Mesenchymal stem cell (in vitro differentiated cells and primary cell): ENCODE results near the gene NCEH1.

ENCODE experiments used
- DNase-seq: peaks from one replicate; pipeline ENCODE4 v3.0.0-alpha.2; 2013
- H2AFZ ChIP-seq: one replicate; pipeline ENCODE4 v1.6.1; 2013; ENCODE audit warnings: low read depth, mild to moderate bottlenecking, control low read depth, inconsistent platforms, low read length, moderate library complexity
- H2AK5ac ChIP-seq: 2 replicates; pipeline ENCODE4 v1.6.1; 2013; ENCODE audit warnings: low read length, moderate library complexity, mild to moderate bottlenecking, inconsistent platforms; ENCODE audit not compliant: severe bottlenecking
- H2BK120ac ChIP-seq: one replicate; pipeline ENCODE4 v1.6.1; 2013; ENCODE audit warnings: low read depth, mild to moderate bottlenecking, inconsistent platforms, low read length, moderate library complexity
- H2BK12ac ChIP-seq, 2 experiments: one replicate each; pipeline ENCODE4 v1.6.1; 2013; ENCODE audit warnings: inconsistent platforms in 2 of 2, low read length in 2 of 2, mild to moderate bottlenecking in 2 of 2, moderate library complexity in 2 of 2, control low read depth in 1 of 2
- H2BK15ac ChIP-seq: one replicate; pipeline ENCODE4 v1.6.1; 2013; ENCODE audit warnings: mild to moderate bottlenecking, low read depth, inconsistent platforms; ENCODE audit not compliant: poor library complexity, severe bottlenecking
- H2BK5ac ChIP-seq: 2 replicates; pipeline ENCODE4 v1.6.1; 2013; ENCODE audit warnings: low read depth, mild to moderate bottlenecking, low read length, control low read depth, inconsistent platforms; ENCODE audit not compliant: poor library complexity, severe bottlenecking
- H3K14ac ChIP-seq, 2 experiments: one replicate each; pipeline ENCODE4 v1.6.1; 2013; ENCODE audit warnings: inconsistent platforms in 2 of 2, low read length in 2 of 2, control low read depth in 1 of 2, mild to moderate bottlenecking in 1 of 2, moderate library complexity in 1 of 2
- H3K18ac ChIP-seq, 2 experiments: one replicate each; pipeline ENCODE4 v1.6.1; 2013; ENCODE audit warnings: inconsistent platforms in 2 of 2, low read length in 2 of 2, control low read depth in 1 of 2, low read depth in 1 of 2, mild to moderate bottlenecking in 1 of 2
- H3K23ac ChIP-seq, 2 experiments: one replicate each; pipeline ENCODE4 v1.6.1; 2013; ENCODE audit warnings: inconsistent platforms in 2 of 2, low read length in 2 of 2, mild to moderate bottlenecking in 2 of 2, moderate library complexity in 2 of 2, control low read depth in 1 of 2
- H3K27ac ChIP-seq: 2 replicates; pipeline ENCODE4 v1.5.1; 2013; ENCODE audit warnings: mild to moderate bottlenecking, moderate library complexity, low read length, control low read depth, inconsistent platforms; ENCODE audit not compliant: poor library complexity, severe bottlenecking
- H3K27me3 ChIP-seq, 2 experiments: 2 replicates each; pipeline versions ENCODE4 v1.6.1 to v1.7.0; 2013; ENCODE audit warnings: low read length in 2 of 2, mild to moderate bottlenecking in 2 of 2, moderate library complexity in 2 of 2, control low read depth in 1 of 2, inconsistent platforms in 1 of 2; ENCODE audit not compliant: control insufficient read depth in 1 of 2, insufficient read depth in 1 of 2
- H3K36me3 ChIP-seq, 2 experiments: 2 replicates each; pipeline versions ENCODE4 v1.6.1 to v1.7.0; 2013; ENCODE audit warnings: low read length in 2 of 2, control low read depth in 1 of 2, inconsistent platforms in 1 of 2, low read depth in 1 of 2, mild to moderate bottlenecking in 1 of 2; ENCODE audit not compliant: insufficient read depth in 2 of 2, control insufficient read depth in 1 of 2
- H3K4ac ChIP-seq, 2 experiments: one replicate each; pipeline ENCODE4 v1.6.1; 2013; ENCODE audit warnings: inconsistent platforms in 2 of 2, low read length in 2 of 2, mild to moderate bottlenecking in 2 of 2, moderate library complexity in 2 of 2, control low read depth in 1 of 2, low read depth in 1 of 2
- H3K4me1 ChIP-seq: 2 replicates; pipeline ENCODE4 v1.6.1; 2013; ENCODE audit warnings: low read depth, low read length, control low read depth; ENCODE audit not compliant: control insufficient read depth, insufficient read depth
- H3K4me2 ChIP-seq: 2 replicates; pipeline ENCODE4 v1.6.1; 2013; ENCODE audit warnings: low read length, mild to moderate bottlenecking, inconsistent platforms; ENCODE audit not compliant: poor library complexity, severe bottlenecking
- H3K4me3 ChIP-seq, 2 experiments: 2 replicates each; pipeline versions ENCODE4 v1.5.1 to v1.7.0; 2013; ENCODE audit warnings: low read length in 2 of 2, mild to moderate bottlenecking in 2 of 2, control low read depth in 1 of 2, low read depth in 1 of 2; ENCODE audit not compliant: insufficient read depth in 1 of 2
- H3K79me1 ChIP-seq: replicated peaks from 2 replicates; pipeline ENCODE4 v1.6.1; 2013; ENCODE audit warnings: mild to moderate bottlenecking, control low read depth, low read length, inconsistent platforms; ENCODE audit not compliant: poor library complexity, severe bottlenecking
- H3K9ac ChIP-seq: 2 replicates; pipeline ENCODE4 v1.7.0; 2013; ENCODE audit warnings: mild to moderate bottlenecking, low read length, moderate library complexity
- H3K9me3 ChIP-seq: 2 replicates; pipeline ENCODE4 v1.7.0; 2013; ENCODE audit warnings: mild to moderate bottlenecking, low read length; ENCODE audit not compliant: control insufficient read depth
- H4K8ac ChIP-seq: one replicate; pipeline ENCODE4 v1.6.1; 2013; ENCODE audit warnings: inconsistent platforms, mild to moderate bottlenecking, low read length, moderate library complexity
- H4K91ac ChIP-seq: one replicate; pipeline ENCODE4 v1.6.1; 2013; ENCODE audit warnings: mild to moderate bottlenecking, low read length, inconsistent platforms
- WGBS: methylation state at CpG from one replicate; pipeline ENCODE4 v1.1.7; 2013; ENCODE audit warnings: mixed read lengths; 5-methylcytosine and 5-hydroxymethylcytosine counted together

The NCEH1 gene

GRCh38 chr3:172622156-172622555, 88.7 kb downstream of the NCEH1 start:
- WGBS = 100% methylated on average over 1 of the region's 2 CpGs
- Histone ChIP-seq H2BK12ac (no peak overlapping the region), H3K27ac (no peak overlapping the region), H3K9me3 (no peaks in the 10 kb centered on the region), H3K18ac (peak overlapping the region in 1 of 2 experiments; percentile 12), H3K4ac (no peak overlapping the region), H2BK15ac (no peak overlapping the region), H3K14ac (no peak overlapping the region), H3K27me3 (no peaks in the 10 kb centered on the region), H3K4me3 (no peak overlapping the region), H4K8ac (no peak overlapping the region), H4K91ac (no peak overlapping the region), H2AFZ (no peak overlapping the region), H2BK120ac (no peak overlapping the region), H3K4me2 (no peak overlapping the region), H2BK5ac (no peak overlapping the region), H3K4me1 (peaks cover 3% of the 10 kb centered on the region), H3K36me3 (no peaks in the 10 kb centered on the region), H3K23ac (no peak overlapping the region), H2AK5ac (no peak overlapping the region), H3K9ac (no peak overlapping the region), H3K79me1 (no peaks in the 10 kb centered on the region)
- no peak for DNase-seq

- Histone ChIP-seq H3K18ac (no peak overlapping the region), H3K79me1 (no peaks in the 10 kb centered on the region), H3K4me1 (peaks cover 17% of the 10 kb centered on the region), H2BK12ac (no peak overlapping the region), H2AFZ (no peak overlapping the region), H3K4ac (no peak overlapping the region), H3K4me3 (no peak overlapping the region), H3K23ac (no peak overlapping the region), H3K9me3 (peaks cover 6% of the 10 kb centered on the region), H2BK120ac (no peak overlapping the region), H3K36me3 (peaks cover 0 to 9% of the 10 kb centered on the region in 2 experiments), H4K8ac (no peak overlapping the region), H2BK15ac (no peak overlapping the region), H4K91ac (no peak overlapping the region), H2BK5ac (no peak overlapping the region), H3K27me3 (no peaks in the 10 kb centered on the region), H3K4me2 (no peak overlapping the region), H2AK5ac (no peak overlapping the region), H3K9ac (no peak overlapping the region), H3K14ac (no peak overlapping the region), H3K27ac (no peak overlapping the region)
- 63% methylated on average over 3 of the region's 3 CpGs for WGBS
- DNase-seq = no peak
These were observed 92.9 kb downstream of the NCEH1 start for GRCh38 chr3:172617976-172618375.

GRCh38 chr3:172617013-172617706, 93.7 kb downstream of the NCEH1 start:
- no peak overlapping the region for H3K23ac ChIP-seq
- no peak overlapping the region for H3K4me2 ChIP-seq
- H2BK12ac ChIP-seq = no peak overlapping the region
- WGBS = 98% methylated on average over 2 of the region's 6 CpGs
- H3K79me1 ChIP-seq = no peaks in the 10 kb centered on the region
- no peak for DNase-seq
- H2BK15ac ChIP-seq = no peak overlapping the region
- H2BK120ac ChIP-seq = no peak overlapping the region
- no peak overlapping the region for H4K8ac ChIP-seq
- no peak overlapping the region for H3K14ac ChIP-seq
- peak overlapping the region; percentile 75 for H2AK5ac ChIP-seq
- peaks cover 17% of the 10 kb centered on the region for H3K4me1 ChIP-seq
- peaks cover 0 to 9% of the 10 kb centered on the region in 2 experiments for H3K36me3 ChIP-seq
- no peaks in the 10 kb centered on the region for H3K27me3 ChIP-seq
- no peak overlapping the region for H4K91ac ChIP-seq
- no peak overlapping the region for H2AFZ ChIP-seq
- no peak overlapping the region for H3K9ac ChIP-seq
- no peak overlapping the region for H3K4ac ChIP-seq
- H3K9me3 ChIP-seq = peaks cover 6% of the 10 kb centered on the region
- H2BK5ac ChIP-seq = peak overlapping the region; percentile 68
- no peak overlapping the region for H3K27ac ChIP-seq
- no peak overlapping the region for H3K4me3 ChIP-seq
- no peak overlapping the region for H3K18ac ChIP-seq

DNA sequence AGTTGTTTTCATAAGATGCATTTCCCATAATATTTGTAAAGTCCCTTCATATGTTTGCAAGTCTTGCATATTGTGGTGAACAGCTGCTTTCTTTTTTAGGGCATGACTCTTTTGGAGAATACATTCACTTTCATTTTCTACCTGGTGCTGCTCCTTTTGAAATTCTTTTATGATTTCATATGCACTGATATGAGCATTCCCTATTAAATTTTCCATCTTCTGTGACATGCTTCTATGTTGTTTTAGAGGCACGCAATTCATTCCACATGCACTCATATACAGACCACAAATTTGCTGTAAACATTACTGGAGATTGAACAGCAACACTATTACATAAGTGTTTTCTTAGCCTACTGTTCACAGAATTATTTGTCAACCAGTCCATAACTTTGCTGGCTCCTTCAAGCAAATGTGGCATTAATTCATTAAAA, 94.8 kb downstream of the NCEH1 start:
- Histone ChIP-seq H3K27ac (no peak overlapping the region), H3K4me1 (peaks cover 17% of the 10 kb centered on the region), H2AK5ac (no peak overlapping the region), H3K27me3 (no peaks in the 10 kb centered on the region), H3K23ac (no peak overlapping the region), H2BK120ac (no peak overlapping the region), H4K8ac (no peak overlapping the region), H2BK12ac (no peak overlapping the region), H3K79me1 (no peaks in the 10 kb centered on the region), H3K18ac (no peak overlapping the region), H3K4ac (no peak overlapping the region), H3K4me3 (no peak overlapping the region), H3K9me3 (peaks cover 6% of the 10 kb centered on the region), H3K9ac (no peak overlapping the region), H4K91ac (no peak overlapping the region), H3K4me2 (no peak overlapping the region), H3K14ac (no peak overlapping the region), H2BK15ac (no peak overlapping the region), H2AFZ (no peak overlapping the region), H2BK5ac (no peak overlapping the region), H3K36me3 (peaks cover 0 to 9% of the 10 kb centered on the region in 2 experiments)
- DNase-seq = peak; percentile 38
- WGBS = 83% methylated on average over 1 of the region's 1 CpG
